ENCODE data around the gene DDX54. TPM values are rescaled to one million over a fixed set of nuclear protein-coding genes. Genes with fewer than 3 reads are reported as not detected.
"Not testable (repeated sequence)": the region's sequence is repeated elsewhere in the genome, so short reads cannot be mapped to it uniquely, and the experiment has no call there.

Gene DDX54
- total RNA-seq, 2 donors from 2014 or later = 42.0 to 56.9 TPM

- intact Hi-C loops (cut with DNase I, micrococcal nuclease) = no loop called here
- ATAC-seq = peak; percentile 81
- peak; percentile 99 to 100 for DNase-seq
Observed at GRCh38 chr12:113221181-113221996, 36.1 kb upstream of the DDX54 start, which contains the start of gene TPCN1. Gene TPCN1 (plus strand): TSS chr12:113221464. CDS start chr12:113226853, 5,389 bp downstream.

DNA sequence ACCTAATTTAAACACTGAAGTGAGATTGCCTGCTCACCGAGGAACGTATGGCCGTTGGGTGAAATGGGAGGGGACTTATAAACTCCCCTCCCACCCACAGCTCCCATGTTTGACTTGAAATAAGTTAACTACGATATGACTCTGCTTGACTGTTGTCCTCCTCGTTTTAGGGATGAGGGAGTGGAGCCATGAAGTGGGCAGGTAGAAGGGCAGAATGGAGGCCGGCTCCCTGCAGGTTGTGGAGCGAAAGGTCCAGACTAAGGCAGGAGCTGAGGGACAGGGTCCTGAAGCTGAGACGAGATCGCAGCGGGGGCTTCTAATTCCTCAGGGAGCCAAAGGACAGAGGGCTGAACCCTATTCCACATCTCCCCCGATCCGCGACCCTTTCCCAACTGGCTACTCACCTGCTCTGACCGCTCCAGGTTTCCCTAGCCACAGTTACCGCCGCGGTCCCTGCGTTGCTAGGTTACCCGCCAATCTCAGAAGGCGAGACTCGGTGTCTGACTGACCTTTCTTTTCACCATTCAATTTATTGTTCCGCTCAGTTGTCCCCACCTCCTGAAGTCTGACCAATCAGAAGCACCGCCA lies 35.4 kb upstream of the DDX54 start:
- no peak for ATAC-seq
- no peak for DNase-seq
- intact Hi-C loops (cut with DNase I, micrococcal nuclease) = no loop called here

DNA sequence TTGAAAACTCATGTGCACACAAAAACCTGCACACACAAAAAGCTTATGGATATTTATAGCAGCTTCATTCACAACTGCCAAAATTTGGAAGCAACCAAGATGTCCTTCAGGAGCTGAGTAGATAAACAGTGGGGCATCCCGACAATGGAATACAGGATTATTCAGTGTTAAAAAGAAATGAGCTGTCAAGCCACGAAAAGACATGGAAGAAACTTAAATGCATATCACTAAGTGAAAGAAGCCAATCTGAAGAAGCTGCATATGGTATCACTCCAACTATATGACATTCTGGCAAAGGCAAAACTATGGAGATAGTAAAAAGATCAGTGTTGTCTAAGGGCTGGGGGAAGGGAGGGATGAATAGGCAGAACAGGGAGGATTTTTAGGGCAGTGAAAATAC lies 30.7 kb upstream of the DDX54 start:
- DNase-seq (no peak), ATAC-seq (no peak)
- intact Hi-C loops (cut with DNase I, micrococcal nuclease) = no loop called here

DNA sequence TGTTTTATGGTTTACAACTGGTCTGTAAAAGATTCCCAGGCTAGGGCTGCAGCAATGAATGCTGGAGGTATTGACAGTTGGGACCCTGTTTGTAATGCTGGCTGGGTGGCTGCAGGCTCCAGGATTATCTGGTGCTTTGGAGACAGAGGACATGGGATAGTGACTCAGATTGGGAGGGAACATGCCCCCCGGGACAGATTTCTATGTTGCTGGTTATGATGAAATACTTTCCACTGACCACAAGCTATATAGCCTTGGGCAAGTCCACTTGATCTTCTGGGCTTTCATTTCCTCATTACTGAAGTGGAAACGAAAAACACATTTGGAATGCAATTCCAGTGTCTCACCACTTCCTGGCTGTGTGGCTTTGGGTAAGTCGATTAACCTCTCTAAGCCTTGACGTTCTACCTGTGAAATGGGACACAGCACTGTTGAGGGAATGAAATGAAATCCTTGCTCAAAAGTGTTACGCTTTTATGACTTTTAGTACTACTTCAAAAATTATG lies 29.7 kb upstream of the DDX54 start:
- ATAC-seq (peak; percentile 80), DNase-seq (peak in 1 of 2 donors; percentile 53)
- intact Hi-C loops (cut with DNase I, micrococcal nuclease) = no loop called here

- DNase-seq (no peak), ATAC-seq (no peak)
- intact Hi-C loops (cut with DNase I, micrococcal nuclease) = no loop called here
Observed at GRCh38 chr12:113211160-113211559, 25.9 kb upstream of the DDX54 start.

GRCh38 chr12:113208041-113208934 lies 23.0 kb upstream of the DDX54 start:
- intact Hi-C loops (cut with DNase I, micrococcal nuclease) = no loop called here
- DNase-seq (peak; percentile 54 to 60), ATAC-seq (peak; percentile 49)

- DNase-seq (no peak), ATAC-seq (no peak)
- intact Hi-C loops (cut with DNase I, micrococcal nuclease) = no loop called here
Observed at GRCh38 chr12:113207613-113208040, 22.3 kb upstream of the DDX54 start.

- DNase-seq; intact Hi-C loops (cut with DNase I, micrococcal nuclease); ATAC-seq: not testable (repeated sequence)
Observed at GRCh38 chr12:113206802-113207201, 21.5 kb upstream of the DDX54 start.

DNA sequence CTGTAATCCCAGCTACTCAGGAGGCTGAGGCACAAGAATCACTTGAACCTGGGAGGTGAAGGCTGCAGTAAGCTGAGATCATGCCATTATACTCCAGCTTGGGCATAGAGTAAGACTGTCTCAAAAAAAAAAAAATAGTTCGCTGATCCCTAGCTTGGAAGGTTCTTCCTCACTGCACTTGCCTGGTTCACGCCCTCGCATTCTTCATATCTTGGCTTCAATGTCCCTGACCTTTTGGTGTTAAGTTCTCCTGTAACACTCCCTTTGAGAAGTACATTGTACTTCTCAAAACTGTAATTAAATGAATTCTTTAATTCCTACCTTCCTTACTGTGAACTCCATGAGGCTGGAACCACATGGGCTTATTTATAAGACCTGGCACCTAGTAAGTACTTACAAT lies 19.5 kb upstream of the DDX54 start:
- intact Hi-C loops (cut with DNase I, micrococcal nuclease) = no loop called here
- peak; percentile 54 for ATAC-seq
- DNase-seq = no peak

GRCh38 chr12:113203852-113204760 lies 18.8 kb upstream of the DDX54 start:
- DNase-seq = no peak

GRCh38 chr12:113202300-113203075 lies 17.2 kb upstream of the DDX54 start:
- ATAC-seq (no peak), DNase-seq (no peak)
- intact Hi-C loops (cut with DNase I, micrococcal nuclease) = no loop called here

More at GRCh38 chr12:113203852-113204760, 18.8 kb upstream of the DDX54 start:
- no peak for ATAC-seq
- intact Hi-C loops (cut with DNase I, micrococcal nuclease) = no loop called here

DNA sequence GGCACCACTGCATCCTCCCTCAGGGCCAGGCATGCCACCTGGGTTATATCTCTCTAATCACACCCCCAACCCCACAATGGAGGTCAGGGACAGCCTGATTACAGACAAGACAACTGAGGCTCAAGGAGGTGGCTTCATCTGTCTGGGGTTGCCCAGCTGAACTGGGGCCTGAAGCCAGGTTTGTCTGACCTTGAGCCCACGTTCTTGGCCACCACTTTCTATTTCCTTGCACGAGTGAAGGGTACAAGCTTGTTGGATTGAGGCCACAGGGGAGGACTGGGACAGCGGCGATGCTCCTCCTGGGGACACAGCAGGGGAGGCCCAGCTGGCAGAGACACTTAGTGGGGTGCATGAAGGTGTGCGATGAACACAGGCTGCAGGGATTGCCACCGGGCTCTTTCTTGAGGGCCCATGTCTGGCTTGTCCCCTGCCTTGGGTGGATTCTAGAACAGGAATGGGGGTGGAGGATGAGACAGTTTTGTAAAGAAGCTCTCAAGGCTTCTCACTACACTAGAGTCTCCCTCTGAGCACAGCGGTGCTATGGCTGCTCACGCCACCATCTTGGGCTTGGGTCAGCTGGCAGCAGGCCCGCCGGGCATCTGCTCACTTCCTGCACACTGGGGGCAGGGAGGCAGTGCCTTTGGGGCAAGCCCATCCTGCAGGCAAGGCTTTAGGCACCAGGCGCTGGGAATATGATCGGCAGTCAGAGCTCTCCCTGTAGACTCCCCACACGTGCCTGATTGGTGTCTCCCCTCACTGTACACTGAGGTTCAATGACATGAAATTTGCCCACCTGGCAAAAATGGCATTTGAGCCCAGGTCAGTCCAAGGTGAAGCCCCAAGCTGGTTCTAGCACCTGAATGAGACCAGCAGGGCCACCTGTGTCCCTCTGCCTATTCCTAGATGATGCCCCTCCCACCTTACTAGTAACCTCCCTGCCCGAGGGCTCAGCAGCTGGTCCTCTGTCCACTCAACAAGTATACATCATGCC lies 16.2 kb upstream of the DDX54 start:
- intact Hi-C loops (cut with DNase I, micrococcal nuclease) = no loop called here
- no peak for ATAC-seq
- no peak for DNase-seq

DNA sequence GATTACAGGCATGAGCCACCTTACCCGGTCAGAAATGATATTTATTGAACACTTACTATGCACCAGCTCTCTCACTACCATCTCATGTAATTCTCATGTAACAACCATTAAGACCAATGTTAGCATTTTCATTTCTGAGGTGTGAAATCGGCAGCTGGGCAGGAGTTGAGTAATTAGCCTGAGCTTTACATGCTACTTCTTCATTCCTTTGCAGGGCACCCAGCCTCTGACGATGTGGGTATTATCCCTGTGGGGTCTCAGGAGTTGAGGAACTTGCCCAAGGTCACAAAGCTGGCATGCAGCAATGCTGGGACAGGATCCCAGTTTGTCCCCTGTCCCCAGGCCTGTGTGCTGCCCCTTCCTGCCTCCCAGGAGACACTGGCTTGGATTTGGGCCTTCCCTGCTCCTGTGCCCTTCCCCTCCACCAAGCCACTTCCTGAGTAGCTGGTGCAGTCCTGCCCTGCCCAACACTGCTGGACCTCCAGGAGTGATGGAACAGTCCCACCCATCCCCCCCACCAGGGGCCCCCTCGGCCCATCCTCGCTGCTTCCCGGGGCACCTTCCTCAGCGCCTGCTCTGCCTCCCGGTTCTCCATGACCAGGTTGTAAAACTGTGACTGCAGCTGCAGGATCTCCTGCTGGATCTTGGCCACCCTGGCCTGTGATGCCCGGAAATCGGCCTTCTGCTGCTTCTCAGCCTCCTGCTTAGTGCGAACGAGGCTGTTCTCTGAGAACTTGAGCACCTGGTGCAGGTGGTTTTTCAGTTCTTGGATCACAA lies 14.9 kb upstream of the DDX54 start:
- no peak for DNase-seq
- no peak for ATAC-seq
- intact Hi-C loops (cut with DNase I, micrococcal nuclease) = no loop called here

DNA sequence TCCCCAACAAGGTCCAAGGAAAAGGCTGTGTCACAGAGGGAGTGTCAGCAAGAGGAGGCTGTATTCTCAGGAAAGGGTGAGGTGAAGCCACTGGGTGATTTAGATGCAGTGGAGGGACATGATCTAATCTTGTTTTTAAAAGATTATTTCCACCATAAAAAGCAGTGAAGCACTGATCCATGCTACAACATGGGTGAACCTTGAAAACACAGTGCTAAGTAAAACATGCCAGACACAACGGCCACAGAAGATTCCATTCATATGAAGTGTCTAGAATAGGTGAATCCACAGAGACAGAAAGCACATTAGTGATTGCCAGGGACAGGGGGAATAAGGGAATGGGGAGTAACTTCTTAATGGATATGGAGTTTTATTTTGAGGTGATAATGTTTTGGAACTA lies 13.0 kb upstream of the DDX54 start:
- no peak for ATAC-seq
- DNase-seq = no peak
- intact Hi-C loops (cut with DNase I, micrococcal nuclease) = no loop called here

DNA sequence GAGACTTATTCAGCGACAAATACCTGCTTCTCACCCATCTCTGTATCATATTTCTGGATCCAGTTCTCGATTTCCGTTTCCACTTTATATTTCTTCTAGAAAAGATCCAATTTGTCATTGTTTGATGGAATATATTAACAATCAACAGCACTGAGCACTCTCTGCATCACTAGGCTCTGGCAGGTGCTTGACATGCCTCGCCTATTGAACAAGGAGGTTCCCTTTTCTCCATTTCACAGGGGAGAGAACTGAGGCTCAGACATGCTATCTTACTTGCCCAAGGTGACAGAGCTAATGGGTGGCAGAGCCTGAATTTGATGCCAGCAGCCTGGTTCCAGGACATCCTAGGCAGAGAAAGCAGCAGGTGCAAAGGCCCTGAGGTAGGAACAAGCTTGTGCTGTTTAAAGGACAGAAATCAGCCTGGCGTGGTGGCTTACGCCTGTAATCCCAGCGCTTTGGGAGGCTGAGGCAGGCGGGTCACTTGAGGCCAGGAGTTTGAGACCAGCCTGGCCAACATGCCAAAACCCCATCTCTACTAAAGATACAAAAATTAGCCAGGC lies 12.3 kb upstream of the DDX54 start:
- DNase-seq (no peak), ATAC-seq (no peak)
- intact Hi-C loops (cut with DNase I, micrococcal nuclease) = no loop called here
